IMR-90 (cell line): ENCODE results near the gene TRIM22. TPM values are rescaled to one million over a fixed set of nuclear protein-coding genes. Genes with fewer than 3 reads are reported as not detected.

Source experiments
- ATAC-seq: fragments of 200-7000 bp; cut with Tn5 transposase; 2 replicates; pipeline ENCODE4 v1.9.1; 2020; ENCODE audit warnings: low read depth, mild to moderate bottlenecking, moderate library complexity
- BruUV-seq: library from RNA; stranded (reverse); fragments of 400-500 nt; replicated peaks from 2 replicates; lab custom pipeline; 2021; lab: Mats Ljungman, UMichigan
- CTCF ChIA-PET: fragments of 300-600 bp; formaldehyde crosslinking; extraction: SDS; loops from one replicate; lab custom pipeline; 2021; ENCODE audit warnings: antibody characterized with exemption; lab: Yijun Ruan, JAX
- POLR2A ChIA-PET: fragments of 300-600 bp; sonication (Branson Sonifier 250); formaldehyde crosslinking; loops from one replicate; lab custom pipeline; 2022; ENCODE audit warnings: antibody characterized with exemption; ENCODE audit not compliant: unreplicated experiment; lab: Charles Lee
- DNase-seq: peaks from one replicate; pipeline ENCODE4 v3.0.0; 2013
- H2AFZ ChIP-seq: replicated peaks from 2 replicates; pipeline ENCODE3; 2013; ENCODE audit warnings: low read length, mild to moderate bottlenecking; ENCODE audit not compliant: poor library complexity
- H2AK5ac ChIP-seq: 2 replicates; pipeline ENCODE4 v1.6.1; 2013; ENCODE audit warnings: low read depth, low read length, inconsistent platforms
- H2AK9ac ChIP-seq: replicated peaks from 2 replicates; pipeline ENCODE3; 2013; ENCODE audit warnings: mild to moderate bottlenecking, low read depth, low read length, moderate library complexity; ENCODE audit not compliant: poor library complexity
- H2BK120ac ChIP-seq: 2 replicates; pipeline ENCODE4 v1.6.1; 2013; ENCODE audit warnings: low read depth, low read length, inconsistent platforms
- H2BK15ac ChIP-seq: 3 replicates; pipeline ENCODE4 v1.6.1; 2013; ENCODE audit warnings: low read depth, low read length, inconsistent platforms
- H2BK20ac ChIP-seq: 2 replicates; pipeline ENCODE4 v1.6.1; 2013; ENCODE audit warnings: low read depth, mild to moderate bottlenecking, inconsistent platforms, low read length, moderate library complexity
- H2BK5ac ChIP-seq: 2 replicates; pipeline ENCODE4 v1.6.1; 2013; ENCODE audit warnings: mild to moderate bottlenecking, low read depth, low read length, inconsistent platforms; ENCODE audit not compliant: poor library complexity, severe bottlenecking
- H3K14ac ChIP-seq: replicated peaks from 2 replicates; pipeline ENCODE4 v1.6.1; 2013; ENCODE audit warnings: low read depth, low read length, inconsistent platforms
- H3K18ac ChIP-seq: 2 replicates; pipeline ENCODE4 v1.6.1; 2013; ENCODE audit warnings: low read depth, low read length, control low read depth
- H3K23ac ChIP-seq: 2 replicates; pipeline ENCODE4 v1.6.1; 2013; ENCODE audit warnings: low read depth, low read length, inconsistent platforms
- H3K27ac ChIP-seq: 2 replicates; pipeline ENCODE4 v1.5.1; 2013; ENCODE audit warnings: mild to moderate bottlenecking, control low read depth, low read length; ENCODE audit not compliant: insufficient read depth
- H3K27me3 ChIP-seq: 2 replicates; pipeline ENCODE4 v1.6.1; 2013; ENCODE audit warnings: low read length; ENCODE audit not compliant: control insufficient read depth, insufficient read depth
- H3K36me3 ChIP-seq: 2 replicates; pipeline ENCODE4 v1.6.1; 2013; ENCODE audit warnings: low read length, mixed read lengths; ENCODE audit not compliant: control insufficient read depth, insufficient read depth
- H3K4ac ChIP-seq: 2 replicates; pipeline ENCODE4 v1.6.1; 2013; ENCODE audit warnings: low read depth, low read length, inconsistent platforms
- H3K4me1 ChIP-seq: 2 replicates; pipeline ENCODE4 v1.6.1; 2013; ENCODE audit warnings: low read length, mixed read lengths; ENCODE audit not compliant: control insufficient read depth, insufficient read depth
- H3K4me2 ChIP-seq: 2 replicates; pipeline ENCODE4 v1.6.1; 2013; ENCODE audit warnings: low read depth, mild to moderate bottlenecking, control low read depth, low read length, moderate library complexity
- H3K4me3 ChIP-seq: 2 replicates; pipeline ENCODE4 v1.5.1; 2013; ENCODE audit warnings: low read depth, mild to moderate bottlenecking, control low read depth, low read length, moderate library complexity; ENCODE audit not compliant: insufficient read depth
- H3K56ac ChIP-seq: 2 replicates; pipeline ENCODE4 v1.6.1; 2013; ENCODE audit warnings: low read length, inconsistent platforms; ENCODE audit not compliant: insufficient read depth; ENCODE audit errors: extremely low read depth
- H3K79me1 ChIP-seq, 2 experiments: 2 replicates each; pipeline ENCODE4 v1.6.1; 2013; ENCODE audit warnings: low read length in 2 of 2, inconsistent platforms in 1 of 2, low read depth in 1 of 2
- H3K9ac ChIP-seq: 2 replicates; pipeline ENCODE4 v1.6.1; 2013; ENCODE audit warnings: low read depth, low read length, control low read depth
- H3K9me1 ChIP-seq: 2 replicates; pipeline ENCODE4 v1.6.1; 2013; ENCODE audit warnings: low read length, inconsistent platforms; ENCODE audit not compliant: insufficient read depth
- H3K9me3 ChIP-seq: 2 replicates; pipeline ENCODE4 v1.6.1; 2013; ENCODE audit warnings: low read length; ENCODE audit not compliant: control insufficient read depth, insufficient read depth
- H4K20me1 ChIP-seq: 2 replicates; pipeline ENCODE4 v1.6.1; 2013; ENCODE audit warnings: low read length, inconsistent platforms; ENCODE audit not compliant: insufficient read depth
- H4K5ac ChIP-seq: 2 replicates; pipeline ENCODE4 v1.6.1; 2013; ENCODE audit warnings: mild to moderate bottlenecking, low read depth, low read length, control low read depth
- H4K8ac ChIP-seq, 2 experiments: 2 replicates each; pipeline ENCODE4 v1.6.1; 2013; ENCODE audit warnings: low read depth in 2 of 2, low read length in 2 of 2, control low read depth in 1 of 2, inconsistent platforms in 1 of 2
- H4K91ac ChIP-seq: 2 replicates; pipeline ENCODE4 v1.6.1; 2013; ENCODE audit warnings: low read depth, low read length, inconsistent platforms; ENCODE audit not compliant: insufficient read depth
- BHLHE40 ChIP-seq: fragments of 150-350 bp; IDR thresholded peaks from 2 replicates; pipeline ENCODE4 v1.6.1; 2016; ENCODE audit warnings: mild to moderate bottlenecking, low read depth, low read length
- MXI1 ChIP-seq: IDR thresholded peaks from 2 replicates; pipeline ENCODE4 v1.6.1; 2012; ENCODE audit warnings: low read depth, mild to moderate bottlenecking, low read length, moderate library complexity, borderline replicate concordance
- SMC3 ChIP-seq: fragments of 150-350 bp; IDR thresholded peaks from 2 replicates; pipeline ENCODE4 v1.6.1; 2016; ENCODE audit warnings: low read depth, mild to moderate bottlenecking, antibody characterized with exemption, low read length, moderate library complexity
- WGBS, 2 experiments: methylation state at CpG; one replicate each; pipeline versions ENCODE4 v1.1.5 to v1.1.7; 2013; ENCODE audit warnings: missing lambda C conversion rate in 2 of 2; ENCODE audit not compliant: insufficient read length in 1 of 2; ENCODE audit errors: extremely low coverage in 2 of 2; 5-methylcytosine and 5-hydroxymethylcytosine counted together
- dilution Hi-C: fragments of 300-500 bp; cut with HindIII; formaldehyde crosslinking; loops from one replicate; pipeline ENCODE4 v1.14.3; 2018; ENCODE audit warnings: low sequenced_read_pairs; ENCODE audit not compliant: unreplicated experiment
- in situ Hi-C: fragments of 300-500 bp; cut with MboI; formaldehyde crosslinking; loops from 3 replicates; pipeline ENCODE4 v1.14.3; 2019; ENCODE audit warnings: low sequenced_read_pairs, inconsistent platforms, mixed read lengths
- intact Hi-C: fragments of 100-400 bp; cut with micrococcal nuclease; formaldehyde crosslinking; loops from 2 replicates; pipeline ENCODE4 v1.10.0; 2022
- polyA plus RNA-seq, 3 experiments: library from polyadenylated mRNA; depleted of rRNA; stranded (reverse); fragments of >200 nt; gene quantifications; 2 replicates each; pipeline ENCODE4 v1.2.3, GENCODE V29; 2012; ENCODE audit warnings: low replicate concordance in 1 of 3
- total RNA-seq: library from RNA; depleted of rRNA; stranded (reverse); fragments of >200 nt; gene quantifications from 2 replicates; pipeline ENCODE4 v1.2.3, GENCODE V29; 2012

The TRIM22 gene
- total and polyA plus RNA-seq, 2 of the 4 experiments (the other 2 are of a cell fraction) = 43.6 to 46.8 TPM

GRCh38 chr11:5688482-5688881 is 1.1 kb upstream of the TRIM22 start:
- peak overlapping the region; percentile 92 for H2BK5ac ChIP-seq
- no peak overlapping the region for H4K5ac ChIP-seq
- DNase-seq (no peak), ATAC-seq (no peak)
- CTCF ChIA-PET = interaction anchor here (1.6 kb wide), 1 partner anchor 89 kb away, joined by 5 read pairs; no protein-coding TSS in a partner anchor
- no peak overlapping the region; the same call in 1 of the 2 replicates for H2BK20ac ChIP-seq
- H3K23ac ChIP-seq = no peak overlapping the region
- no peak for TF ChIP-seq SMC3
- no peak for TF ChIP-seq MXI1
- no peak for TF ChIP-seq BHLHE40
- H3K4me3 ChIP-seq = no peak overlapping the region
- no peaks in the 10 kb centered on the region; the same call in 1 of the 2 replicates for H3K9me1 ChIP-seq
- no peaks in the 10 kb centered on the region for H3K27me3 ChIP-seq
- in situ Hi-C loops = loop anchor here (5.0 to 25.0 kb wide), 2 partner anchors 66 to 674 kb away; no protein-coding TSS in a partner anchor
- peak overlapping the region; percentile 65 for H2AK5ac ChIP-seq
- peaks cover 2% of the 10 kb centered on the region; the same call in 1 of the 2 replicates for H3K36me3 ChIP-seq
- H4K91ac ChIP-seq = no peak overlapping the region
- peak overlapping the region in 1 of 2 experiments; percentile 24; a peak in 1 of 4 replicates for H4K8ac ChIP-seq
- H3K9ac ChIP-seq = no peak overlapping the region
- no peaks in the 10 kb centered on the region for H4K20me1 ChIP-seq
- BruUV-seq = no TSS peak
- no peak overlapping the region for H2BK120ac ChIP-seq
- H3K9me3 ChIP-seq = no peaks in the 10 kb centered on the region
- intact Hi-C loops = loop anchor here (10.0 kb wide), 1 partner anchor 324 kb away; no protein-coding TSS in a partner anchor
- POLR2A ChIA-PET = no interaction called here
- dilution Hi-C loops = no loop called here
- no peak overlapping the region for H3K14ac ChIP-seq
- H3K4me2 ChIP-seq = no peak overlapping the region
- no peak overlapping the region for H3K56ac ChIP-seq
- no CpG with 5 or more reads among the region's 1 CpG for WGBS, 2 experiments
- H3K4ac ChIP-seq = no peak overlapping the region
- no peak overlapping the region for H2BK15ac ChIP-seq
- no peak overlapping the region for H3K27ac ChIP-seq
- H3K4me1 ChIP-seq = peaks cover 5% of the 10 kb centered on the region
- peak overlapping the region; percentile 39; the same call in 1 of the 2 replicates for H3K18ac ChIP-seq
- no peak overlapping the region for H2AFZ ChIP-seq
- H2AK9ac ChIP-seq = no peak overlapping the region
- H3K79me1 ChIP-seq = peaks cover 14 to 29% of the 10 kb centered on the region in 2 experiments
